Subcutaneous adipose tissue (tissue), 4 donors: ENCODE results near the gene GMEB2. TPM values are rescaled to one million over a fixed set of nuclear protein-coding genes. Genes with fewer than 3 reads are reported as not detected.

ENCODE experiments used
- CTCF ChIP-seq: fragments of 450-650 bp; IDR thresholded peaks from one replicate; pipeline ENCODE4 v1.5.1; 2016; ENCODE audit warnings: low read depth, mild to moderate bottlenecking, control low read depth, antibody characterized with exemption, moderate library complexity
- total RNA-seq, 4 donors: library from RNA; depleted of rRNA; stranded (reverse); fragments of >200 nt; gene quantifications; one replicate each; pipeline ENCODE4 v1.1.0, GENCODE V29; 2016

GMEB2 gene
- total RNA-seq, 4 donors from 2014 or later: 3.6 to 12.8 (median 5.1) TPM

GRCh38 chr20:63574829-63575743 lies 51.8 kb downstream of the GMEB2 start:
- TF ChIP-seq CTCF: no peak

GRCh38 chr20:63574156-63574828 lies 52.6 kb downstream of the GMEB2 start, which contains the start of gene HELZ2:
TSS of gene HELZ2 (minus strand) at chr20:63574239. CDS start at chr20:63572385, 1,854 bp downstream.
- TF ChIP-seq CTCF: no peak

GRCh38 chr20:63573647-63574131 lies 53.2 kb downstream of the GMEB2 start:
- no peak for TF ChIP-seq CTCF

- no peak for TF ChIP-seq CTCF
These were observed 53.9 kb downstream of the GMEB2 start for GRCh38 chr20:63572788-63573646.

- no peak for TF ChIP-seq CTCF
These were observed 54.7 kb downstream of the GMEB2 start for GRCh38 chr20:63572071-63572787.

GRCh38 chr20:63570281-63571086 lies 56.4 kb downstream of the GMEB2 start:
- TF ChIP-seq CTCF: no peak
